GM23338 (cell line): Measurements from ENCODE around the gene POU2F3. TPM values are rescaled to one million over a fixed set of nuclear protein-coding genes. Genes with fewer than 3 reads are reported as not detected.

Source experiments
- ATAC-seq: fragments of 200-7000 bp; cut with Tn5 transposase; 3 replicates; pipeline ENCODE4 v1.9.1; 2020
- DNase-seq: peaks from one replicate; pipeline ENCODE4 v3.0.0-alpha.2; 2015; ENCODE audit warnings: low spot score
- H2AFZ ChIP-seq: fragments of 200-600 bp; sonication (generic); 2 replicates; pipeline ENCODE4 v1.8.0; 2016; ENCODE audit warnings: antibody characterized with exemption, mild to moderate bottlenecking, moderate library complexity
- H3F3A ChIP-seq: fragments of 200-600 bp; sonication (generic); replicated peaks from 2 replicates; pipeline ENCODE4 v1.8.0; 2017; ENCODE audit warnings: antibody characterized with exemption, mixed run types, low read depth
- H3K27ac ChIP-seq: fragments of 200-600 bp; sonication (generic); 2 replicates; pipeline ENCODE4 v1.6.1; 2016; ENCODE audit warnings: low read depth
- H3K27me3 ChIP-seq: fragments of 200-600 bp; sonication (generic); 2 replicates; pipeline ENCODE4 v1.8.0; 2016; ENCODE audit warnings: mild to moderate bottlenecking, mixed run types, moderate library complexity; ENCODE audit not compliant: insufficient read depth
- H3K36me3 ChIP-seq: fragments of 200-600 bp; sonication (generic); 2 replicates; pipeline ENCODE4 v1.8.0; 2016; ENCODE audit warnings: mild to moderate bottlenecking; ENCODE audit not compliant: insufficient read depth
- H3K4me1 ChIP-seq: fragments of 200-600 bp; sonication (generic); 2 replicates; pipeline ENCODE4 v1.8.0; 2016; ENCODE audit warnings: mild to moderate bottlenecking, moderate library complexity; ENCODE audit not compliant: insufficient read depth
- H3K4me2 ChIP-seq: fragments of 200-600 bp; sonication (generic); 2 replicates; pipeline ENCODE4 v1.7.1; 2017; ENCODE audit warnings: mixed run types
- H3K4me3 ChIP-seq: fragments of 200-600 bp; sonication (generic); 2 replicates; pipeline ENCODE4 v1.6.1; 2016; ENCODE audit warnings: mixed run types
- H3K79me2 ChIP-seq: fragments of 200-600 bp; sonication (generic); replicated peaks from 2 replicates; pipeline ENCODE4 v1.8.0; 2017; ENCODE audit warnings: mild to moderate bottlenecking; ENCODE audit not compliant: insufficient read depth
- H3K9me2 ChIP-seq: fragments of 200-600 bp; sonication (generic); 2 replicates; pipeline ENCODE4 v1.8.0; 2017; ENCODE audit not compliant: insufficient read depth
- H4K20me1 ChIP-seq: fragments of 200-600 bp; sonication (generic); replicated peaks from 2 replicates; pipeline ENCODE4 v1.8.0; 2017; ENCODE audit warnings: mild to moderate bottlenecking; ENCODE audit not compliant: insufficient read depth
- H3K27ac Mint-ChIP-seq: 2 replicates; pipeline ENCODE4 v1.8.0; 2020; ENCODE audit warnings: inconsistent platforms, mild to moderate bottlenecking, moderate library complexity, mixed read lengths
- H3K27me3 Mint-ChIP-seq: 3 replicates; pipeline ENCODE4 v1.8.0; 2022; ENCODE audit warnings: low read depth, mild to moderate bottlenecking, moderate library complexity, mixed read lengths, inconsistent platforms; ENCODE audit not compliant: insufficient read depth, poor library complexity
- H3K36me3 Mint-ChIP-seq: 3 replicates; pipeline ENCODE4 v1.8.0; 2021; ENCODE audit warnings: low read depth, mild to moderate bottlenecking, inconsistent platforms, moderate library complexity, mixed read lengths
- H3K4me1 Mint-ChIP-seq: 3 replicates; pipeline ENCODE4 v1.8.0; 2020; ENCODE audit warnings: mild to moderate bottlenecking, inconsistent platforms, mixed read lengths
- H3K4me3 Mint-ChIP-seq: 3 replicates; pipeline ENCODE4 v1.8.0; 2021; ENCODE audit warnings: moderate library complexity, mild to moderate bottlenecking, inconsistent platforms, mixed read lengths
- H3K9me3 Mint-ChIP-seq: 3 replicates; pipeline ENCODE4 v1.8.0; 2020; ENCODE audit warnings: moderate library complexity, mild to moderate bottlenecking, inconsistent platforms, mixed read lengths
- CREB1 ChIP-seq: fragments of 250-450 bp; sonication (Bioruptor Pico); IDR thresholded peaks from 2 replicates; pipeline ENCODE4 v1.5.0; 2020; ENCODE audit warnings: low read depth, mild to moderate bottlenecking, moderate library complexity
- EZH2 ChIP-seq: fragments of 200-600 bp; sonication (generic); IDR thresholded peaks from one replicate; pipeline ENCODE4 v1.8.0; 2017; ENCODE audit warnings: antibody characterized with exemption, mild to moderate bottlenecking, low read depth; ENCODE audit not compliant: unreplicated experiment
- EZH2phosphoT487 ChIP-seq: fragments of 200-600 bp; sonication (generic); IDR thresholded peaks from one replicate; pipeline ENCODE4 v1.8.1; 2018; ENCODE audit warnings: antibody characterized with exemption; ENCODE audit not compliant: unreplicated experiment
- NANOG ChIP-seq: IDR thresholded peaks from 2 replicates; pipeline ENCODE4 v1.6.1; 2016; ENCODE audit warnings: antibody characterized with exemption, borderline replicate concordance
- POLR2AphosphoS5 ChIP-seq: IDR thresholded peaks from 2 replicates; pipeline ENCODE4 v1.6.1; 2016; ENCODE audit warnings: antibody characterized with exemption, low read depth
- REST ChIP-seq: IDR thresholded peaks from one replicate; pipeline ENCODE4 v1.6.1; 2018; ENCODE audit warnings: antibody characterized with exemption; ENCODE audit not compliant: unreplicated experiment
- STAT1 ChIP-seq: IDR thresholded peaks from one replicate; pipeline ENCODE4 v1.6.1; 2016; ENCODE audit warnings: antibody characterized with exemption; ENCODE audit not compliant: unreplicated experiment
- ZNF114 ChIP-seq: fragments of 250-450 bp; sonication (Bioruptor Pico); IDR thresholded peaks from 2 replicates; pipeline ENCODE4 v1.5.0; 2020; ENCODE audit warnings: mild to moderate bottlenecking, moderate library complexity
- ZNF331 ChIP-seq: fragments of 250-450 bp; sonication (Bioruptor Pico); IDR thresholded peaks from 2 replicates; pipeline ENCODE4 v1.5.0; 2020; ENCODE audit warnings: low read depth, mild to moderate bottlenecking, moderate library complexity
- polyA plus RNA-seq: library from polyadenylated mRNA; unstranded; fragments of >200 nt; fragmentation: Nextera tagmentation; extraction: Ambion mirVana; gene quantifications from 2 replicates; pipeline ENCODE4 v1.2.1, GENCODE V29; 2016
- total RNA-seq: library from RNA; depleted of rRNA; stranded (reverse); fragments of >200 nt; shearing (Covaris generic); gene quantifications from 2 replicates; pipeline ENCODE4 v1.2.3, GENCODE V29; 2014
- TF ChIP-seq, protein P1 (sequence below), 2 experiments: fragments of 200-600 bp in 1 of 2; sonication (generic) in 1 of 2; conservative IDR thresholded peaks; 2 replicates each; pipeline versions ENCODE4 v1.5.1 to v1.6.1; 2016 to 2017; ENCODE audit warnings: antibody characterized with exemption in 2 of 2, low read depth in 2 of 2, mild to moderate bottlenecking in 2 of 2, moderate library complexity in 1 of 2

POU2F3 gene
- total and polyA plus RNA-seq, 2 experiments from 2014 or later, result 0.45 to 0.79 TPM

GRCh38 chr11:120303004-120303637 is 63.2 kb downstream of the POU2F3 start (continued):
- TF ChIP-seq REST (no peak), NANOG (no peak), EZH2 (no peak), STAT1 (no peak), EZH2phosphoT487 (no peak)
- TF ChIP-seq, protein P1, sequence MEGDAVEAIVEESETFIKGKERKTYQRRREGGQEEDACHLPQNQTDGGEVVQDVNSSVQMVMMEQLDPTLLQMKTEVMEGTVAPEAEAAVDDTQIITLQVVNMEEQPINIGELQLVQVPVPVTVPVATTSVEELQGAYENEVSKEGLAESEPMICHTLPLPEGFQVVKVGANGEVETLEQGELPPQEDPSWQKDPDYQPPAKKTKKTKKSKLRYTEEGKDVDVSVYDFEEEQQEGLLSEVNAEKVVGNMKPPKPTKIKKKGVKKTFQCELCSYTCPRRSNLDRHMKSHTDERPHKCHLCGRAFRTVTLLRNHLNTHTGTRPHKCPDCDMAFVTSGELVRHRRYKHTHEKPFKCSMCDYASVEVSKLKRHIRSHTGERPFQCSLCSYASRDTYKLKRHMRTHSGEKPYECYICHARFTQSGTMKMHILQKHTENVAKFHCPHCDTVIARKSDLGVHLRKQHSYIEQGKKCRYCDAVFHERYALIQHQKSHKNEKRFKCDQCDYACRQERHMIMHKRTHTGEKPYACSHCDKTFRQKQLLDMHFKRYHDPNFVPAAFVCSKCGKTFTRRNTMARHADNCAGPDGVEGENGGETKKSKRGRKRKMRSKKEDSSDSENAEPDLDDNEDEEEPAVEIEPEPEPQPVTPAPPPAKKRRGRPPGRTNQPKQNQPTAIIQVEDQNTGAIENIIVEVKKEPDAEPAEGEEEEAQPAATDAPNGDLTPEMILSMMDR (conservative IDR thresholded peaks at IDR 0.05; ENCODE audit: low read depth in 2 of 2), result peak; percentile 98 to 99

GRCh38 chr11:120304526-120304925 is 64.6 kb downstream of the POU2F3 start:
- H3K4me3 Mint-ChIP-seq, result no peak overlapping the region
- TF ChIP-seq POLR2AphosphoS5 (no peak), CREB1 (CRISPR knock-in tag) (no peak), ZNF331 (CRISPR knock-in tag) (no peak), ZNF114 (no peak)
- ATAC-seq (no peak), DNase-seq (no peak)
- H3K36me3 Mint-ChIP-seq, result no peaks in the 10 kb centered on the region
- H3K9me3 Mint-ChIP-seq, result no peaks in the 10 kb centered on the region
- H2AFZ ChIP-seq, result no peak overlapping the region
- H3K4me2 ChIP-seq, result no peak overlapping the region
- no peaks in the 10 kb centered on the region for H3K9me2 ChIP-seq
- H3K4me1 ChIP-seq, result peaks cover 16% of the 10 kb centered on the region
- H3K27ac ChIP-seq, result no peak overlapping the region
- no peaks in the 10 kb centered on the region for H3K36me3 ChIP-seq
- no peaks in the 10 kb centered on the region for H3K27me3 ChIP-seq
- peaks cover 22% of the 10 kb centered on the region for H3K4me1 Mint-ChIP-seq
- H3K79me2 ChIP-seq, result no peaks in the 10 kb centered on the region
- H4K20me1 ChIP-seq, result no peaks in the 10 kb centered on the region
- H3F3A ChIP-seq, result no peaks in the 10 kb centered on the region
- no peak overlapping the region for H3K27ac Mint-ChIP-seq
- no peak overlapping the region for H3K4me3 ChIP-seq
- peaks cover 10% of the 10 kb centered on the region for H3K27me3 Mint-ChIP-seq
